Osteocyte (in vitro differentiated cells): ENCODE data around the gene ERI3. TPM values are rescaled to one million over a fixed set of nuclear protein-coding genes. Genes with fewer than 3 reads are reported as not detected.

ENCODE experiments used
- DNase-seq: peaks from one replicate; pipeline ENCODE4 v3.0.0; 2021; ENCODE audit warnings: mixed read lengths; ENCODE audit not compliant: unreplicated experiment; ENCODE audit errors: extremely low spot score
- H3K27ac Mint-ChIP-seq: one replicate; pipeline ENCODE4 v1.8.0; 2021; ENCODE audit warnings: mild to moderate bottlenecking, mixed read lengths; ENCODE audit not compliant: unreplicated experiment
- H3K27me3 Mint-ChIP-seq: one replicate; pipeline ENCODE4 v1.8.0; 2021; ENCODE audit warnings: mixed read lengths; ENCODE audit not compliant: unreplicated experiment
- H3K36me3 Mint-ChIP-seq: one replicate; pipeline ENCODE4 v1.8.0; 2021; ENCODE audit warnings: mixed read lengths; ENCODE audit not compliant: unreplicated experiment
- H3K4me1 Mint-ChIP-seq: one replicate; pipeline ENCODE4 v1.8.0; 2021; ENCODE audit warnings: mixed read lengths; ENCODE audit not compliant: unreplicated experiment
- H3K4me3 Mint-ChIP-seq: one replicate; pipeline ENCODE4 v1.8.0; 2021; ENCODE audit warnings: mild to moderate bottlenecking, moderate library complexity, mixed read lengths; ENCODE audit not compliant: unreplicated experiment
- H3K9me3 Mint-ChIP-seq: one replicate; pipeline ENCODE4 v1.8.0; 2021; ENCODE audit warnings: mixed read lengths; ENCODE audit not compliant: unreplicated experiment
- total RNA-seq: library from RNA; stranded (reverse); gene quantifications from 2 replicates; pipeline ENCODE4 v1.2.1, GENCODE V29; 2021
- TF ChIP-seq, protein P1 (sequence below): fragments of 200-600 bp; sonication (generic); IDR thresholded peaks from 2 replicates; pipeline ENCODE4 v1.5.0; 2021; ENCODE audit warnings: antibody characterized with exemption, mild to moderate bottlenecking, moderate library complexity

Gene ERI3
- total RNA-seq, 1 donor from 2014 or later: 58.6 TPM

DNA sequence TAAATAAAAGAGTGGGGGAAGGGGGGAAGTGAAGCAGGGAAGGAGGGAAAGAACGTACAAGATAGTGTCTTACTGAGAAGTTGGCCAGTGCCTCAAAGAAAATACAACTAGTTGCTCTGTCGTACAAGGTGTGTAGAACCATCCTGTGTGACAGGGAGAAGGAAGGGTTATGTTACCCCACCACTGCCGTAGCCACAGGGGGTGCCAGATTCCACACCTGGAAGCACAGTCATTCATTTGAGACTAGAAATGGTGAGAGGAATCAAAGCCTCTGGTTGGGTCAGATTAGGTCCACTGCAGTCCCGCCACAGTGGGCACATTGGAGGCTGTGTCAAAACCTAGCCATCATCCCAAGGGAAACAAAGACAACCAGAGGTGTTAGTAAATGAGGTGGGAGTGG lies 2.7 kb upstream of the ERI3 start:
- TF ChIP-seq, protein P1, sequence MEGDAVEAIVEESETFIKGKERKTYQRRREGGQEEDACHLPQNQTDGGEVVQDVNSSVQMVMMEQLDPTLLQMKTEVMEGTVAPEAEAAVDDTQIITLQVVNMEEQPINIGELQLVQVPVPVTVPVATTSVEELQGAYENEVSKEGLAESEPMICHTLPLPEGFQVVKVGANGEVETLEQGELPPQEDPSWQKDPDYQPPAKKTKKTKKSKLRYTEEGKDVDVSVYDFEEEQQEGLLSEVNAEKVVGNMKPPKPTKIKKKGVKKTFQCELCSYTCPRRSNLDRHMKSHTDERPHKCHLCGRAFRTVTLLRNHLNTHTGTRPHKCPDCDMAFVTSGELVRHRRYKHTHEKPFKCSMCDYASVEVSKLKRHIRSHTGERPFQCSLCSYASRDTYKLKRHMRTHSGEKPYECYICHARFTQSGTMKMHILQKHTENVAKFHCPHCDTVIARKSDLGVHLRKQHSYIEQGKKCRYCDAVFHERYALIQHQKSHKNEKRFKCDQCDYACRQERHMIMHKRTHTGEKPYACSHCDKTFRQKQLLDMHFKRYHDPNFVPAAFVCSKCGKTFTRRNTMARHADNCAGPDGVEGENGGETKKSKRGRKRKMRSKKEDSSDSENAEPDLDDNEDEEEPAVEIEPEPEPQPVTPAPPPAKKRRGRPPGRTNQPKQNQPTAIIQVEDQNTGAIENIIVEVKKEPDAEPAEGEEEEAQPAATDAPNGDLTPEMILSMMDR: no peak
- DNase-seq: no peak
- Mint-ChIP-seq H3K27me3 (no peaks in the 10 kb centered on the region), H3K27ac (no peak overlapping the region), H3K4me1 (peaks cover 29% of the 10 kb centered on the region), H3K36me3 (peaks cover 3% of the 10 kb centered on the region), H3K4me3 (no peak overlapping the region), H3K9me3 (no peaks in the 10 kb centered on the region)

DNA sequence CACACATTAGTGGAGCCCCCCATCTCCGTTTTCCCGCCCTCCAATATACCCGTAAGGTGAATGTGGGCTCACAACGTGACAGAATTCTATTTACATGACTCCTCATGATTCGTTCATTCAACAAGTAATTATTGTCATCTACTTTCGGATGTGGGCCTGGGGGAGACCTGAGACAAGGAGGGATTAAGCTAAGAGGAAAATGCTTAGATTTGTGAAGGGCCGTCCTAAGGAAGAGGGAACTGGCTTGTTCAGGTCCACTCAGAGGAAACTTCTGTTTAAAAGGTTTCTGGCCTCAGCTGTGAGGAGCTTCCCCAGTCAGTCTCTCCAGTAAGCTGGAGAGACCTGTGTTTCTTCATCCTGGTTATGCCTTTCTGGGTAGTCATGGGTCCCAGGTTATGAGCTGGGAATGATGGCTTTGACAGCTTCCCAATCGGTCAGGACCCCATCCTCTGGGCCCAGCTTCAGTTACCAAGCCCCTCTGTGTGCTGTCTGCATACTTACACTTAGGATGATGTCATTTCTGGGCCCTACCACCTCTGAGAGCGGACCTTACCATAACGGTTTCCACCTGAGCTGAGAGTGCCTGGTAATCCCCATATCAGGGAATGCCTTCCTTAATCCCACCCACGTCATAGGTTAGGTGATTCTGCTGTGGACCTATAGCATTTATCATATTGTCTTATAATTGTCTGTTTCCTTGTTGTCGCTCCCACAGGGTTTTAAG lies 687 bp upstream of the ERI3 start:
- Mint-ChIP-seq H3K9me3 (no peaks in the 10 kb centered on the region), H3K27me3 (no peaks in the 10 kb centered on the region), H3K4me3 (peak overlapping the region; percentile 89), H3K27ac (peak overlapping the region; percentile 81), H3K36me3 (peaks cover 5% of the 10 kb centered on the region), H3K4me1 (peaks cover 29% of the 10 kb centered on the region)
- no peak for DNase-seq
- TF ChIP-seq, protein P1: no peak

DNA sequence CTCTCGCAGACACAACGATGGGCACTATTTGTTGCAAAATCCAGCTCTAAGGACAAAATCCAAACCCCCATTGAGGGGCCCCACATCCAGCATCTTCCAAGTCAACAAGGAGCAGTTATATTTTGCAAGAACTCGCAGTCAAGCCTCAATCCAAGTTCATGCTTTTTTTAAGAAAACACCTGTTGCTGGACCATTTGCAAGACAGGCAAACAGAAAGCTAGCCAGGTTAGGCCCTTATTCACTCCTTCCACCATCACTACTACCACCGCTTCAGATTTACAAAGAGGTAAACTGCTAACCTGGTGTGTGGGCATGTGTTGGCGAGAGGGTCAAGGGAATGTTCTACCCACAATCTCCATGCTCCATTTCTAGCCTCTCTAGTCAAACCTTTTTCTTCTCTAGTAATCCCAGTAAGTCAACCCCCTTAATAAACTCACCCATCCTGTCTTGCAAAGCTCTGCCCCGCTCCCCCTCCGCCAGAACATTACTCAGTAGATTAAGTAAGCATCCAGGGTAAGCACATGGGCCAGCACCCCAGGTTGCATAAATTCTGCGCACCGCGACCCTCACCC lies 703 bp downstream of the ERI3 start:
- TF ChIP-seq, protein P1: no peak
- H3K27ac Mint-ChIP-seq: peak overlapping the region; percentile 71
- H3K9me3 Mint-ChIP-seq: no peaks in the 10 kb centered on the region
- H3K27me3 Mint-ChIP-seq: no peaks in the 10 kb centered on the region
- peaks cover 27% of the 10 kb centered on the region for H3K4me1 Mint-ChIP-seq
- peak overlapping the region; percentile 88 for H3K4me3 Mint-ChIP-seq
- DNase-seq: no peak
- peaks cover 5% of the 10 kb centered on the region for H3K36me3 Mint-ChIP-seq

DNA sequence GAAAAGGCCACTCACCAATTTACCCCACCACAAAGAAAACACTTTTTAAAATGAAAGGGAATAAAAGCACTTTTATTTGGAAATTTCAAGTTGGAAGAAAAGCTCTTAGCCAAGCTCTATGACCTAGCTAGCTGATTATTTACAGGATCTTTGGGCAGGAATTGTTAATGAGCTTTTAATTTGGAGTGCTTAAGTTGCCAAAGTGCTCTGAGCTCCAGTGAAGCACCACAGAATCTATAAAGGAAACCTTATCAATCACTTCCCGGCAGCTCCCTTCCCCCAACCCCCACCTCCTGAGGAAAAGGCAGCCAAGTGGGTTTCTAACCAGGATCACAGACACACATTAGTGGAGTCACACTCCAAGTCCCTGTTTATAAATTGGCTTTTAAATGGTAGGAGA lies 1.5 kb downstream of the ERI3 start:
- H3K9me3 Mint-ChIP-seq: no peaks in the 10 kb centered on the region
- peak overlapping the region; percentile 88 for H3K4me3 Mint-ChIP-seq
- H3K27ac Mint-ChIP-seq: peak overlapping the region; percentile 71
- H3K36me3 Mint-ChIP-seq: peaks cover 5% of the 10 kb centered on the region
- DNase-seq: no peak
- TF ChIP-seq, protein P1: no peak
- H3K27me3 Mint-ChIP-seq: no peaks in the 10 kb centered on the region
- peaks cover 25% of the 10 kb centered on the region for H3K4me1 Mint-ChIP-seq

DNA sequence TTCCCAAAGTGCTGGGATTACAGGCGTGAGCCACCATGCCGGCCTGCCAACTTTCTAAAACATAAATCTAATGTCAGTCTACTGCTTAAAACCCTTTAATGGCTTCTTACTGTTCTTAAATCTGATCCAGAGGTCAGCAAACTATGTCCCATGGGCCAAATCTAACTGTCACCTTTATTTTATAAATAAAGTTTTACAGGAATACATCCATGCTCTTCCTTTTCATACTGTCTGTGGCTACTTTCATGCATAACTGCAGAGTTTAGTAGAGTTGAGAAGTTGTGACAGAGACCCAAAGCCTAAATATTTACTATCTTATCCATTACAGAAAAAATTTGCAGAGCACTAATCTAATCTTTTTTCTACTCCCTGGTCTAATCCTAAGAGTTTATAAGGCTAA lies 3.8 kb downstream of the ERI3 start:
- Mint-ChIP-seq H3K27ac (no peak overlapping the region), H3K4me1 (peaks cover 25% of the 10 kb centered on the region), H3K9me3 (no peaks in the 10 kb centered on the region), H3K4me3 (no peak overlapping the region), H3K27me3 (no peaks in the 10 kb centered on the region), H3K36me3 (peaks cover 5% of the 10 kb centered on the region)
- TF ChIP-seq, protein P1: no peak
- no peak for DNase-seq
